HG02642 (cell line): ENCODE measurements around the gene SEPTIN5.
"Not testable (repeated sequence)": the region's sequence is repeated elsewhere in the genome, so short reads cannot be mapped to it uniquely, and the experiment has no call there.

Experiments used
- ATAC-seq: cut with Tn5 transposase; IDR thresholded peaks from one replicate; pipeline ENCODE4 v1.9.1; 2021; ENCODE audit warnings: mild to moderate bottlenecking; ENCODE audit not compliant: unreplicated experiment, poor library complexity

The SEPTIN5 gene

GRCh38 chr22:19718456-19719049, 4.2 kb downstream of the SEPTIN5 start:
- ATAC-seq = no peak

GRCh38 chr22:19719050-19719482, 4.8 kb downstream of the SEPTIN5 start:
- no peak for ATAC-seq

GRCh38 chr22:19719488-19720021, 5.3 kb downstream of the SEPTIN5 start:
- no peak for ATAC-seq

- no peak for ATAC-seq
Observed at GRCh38 chr22:19720150-19720827, 6.0 kb downstream of the SEPTIN5 start.

- no peak for ATAC-seq
Observed at GRCh38 chr22:19720999-19721329, 6.7 kb downstream of the SEPTIN5 start.

- no peak for ATAC-seq
Observed at GRCh38 chr22:19721330-19722177, 7.3 kb downstream of the SEPTIN5 start.

- ATAC-seq = no peak
Observed at GRCh38 chr22:19722178-19722981, 8.1 kb downstream of the SEPTIN5 start.

- ATAC-seq = no peak
Observed at GRCh38 chr22:19722982-19723231, 8.6 kb downstream of the SEPTIN5 start.

- ATAC-seq = no peak
Observed at GRCh38 chr22:19723232-19723982, 9.1 kb downstream of the SEPTIN5 start, which contains the start of gene GP1BB. Gene GP1BB, plus strand, starts transcription at chr22:19723539. Its CDS starts 31 bp downstream, at chr22:19723570.

GRCh38 chr22:19723983-19724827, 9.9 kb downstream of the SEPTIN5 start:
- ATAC-seq = no peak

- no peak for ATAC-seq
Observed at GRCh38 chr22:19724927-19725661, 10.8 kb downstream of the SEPTIN5 start.

GRCh38 chr22:19726064-19726788, 11.9 kb downstream of the SEPTIN5 start:
- not testable (repeated sequence) for ATAC-seq

- no peak for ATAC-seq
Observed at GRCh38 chr22:19727310-19728150, 13.2 kb downstream of the SEPTIN5 start.

GRCh38 chr22:19728271-19728670, 14.0 kb downstream of the SEPTIN5 start:
- ATAC-seq = no peak

- ATAC-seq = no peak
Observed at GRCh38 chr22:19728836-19729235, 14.5 kb downstream of the SEPTIN5 start.

- ATAC-seq = no peak
Observed at GRCh38 chr22:19729507-19729906, 15.2 kb downstream of the SEPTIN5 start.

- ATAC-seq = no peak
Observed at GRCh38 chr22:19730198-19730597, 15.9 kb downstream of the SEPTIN5 start.
